Liver (tissue), 9 donors: Measurements from ENCODE around the gene HCK. TPM values are rescaled to one million over a fixed set of nuclear protein-coding genes. Genes with fewer than 3 reads are reported as not detected.

Source experiments
- DNase-seq: peaks from one replicate; pipeline ENCODE4 v3.0.0-alpha.2; 2017; ENCODE audit warnings: low spot score
- H3K27ac ChIP-seq, 2 donors: one replicate each; pipeline ENCODE4 v1.7.0; 2013; ENCODE audit warnings: inconsistent platforms in 2 of 2, low read length in 2 of 2, control low read depth in 1 of 2, low read depth in 1 of 2, mild to moderate bottlenecking in 1 of 2
- H3K27me3 ChIP-seq, 4 donors: one replicate each; pipeline versions ENCODE4 v1.6.1 to v1.7.0; 2013; ENCODE audit warnings: low read length in 3 of 4, inconsistent platforms in 1 of 4, mild to moderate bottlenecking in 1 of 4, moderate library complexity in 1 of 4; ENCODE audit not compliant: control insufficient read depth in 4 of 4, insufficient read depth in 4 of 4
- H3K36me3 ChIP-seq, 4 donors: one replicate each; pipeline versions ENCODE4 v1.6.1 to v1.7.0; 2013; ENCODE audit warnings: low read length in 3 of 4, mild to moderate bottlenecking in 3 of 4, low read depth in 1 of 4, moderate library complexity in 1 of 4; ENCODE audit not compliant: control insufficient read depth in 4 of 4, insufficient read depth in 3 of 4
- H3K4me1 ChIP-seq, 4 donors: one replicate each; pipeline versions ENCODE4 v1.6.1 to v1.7.0; 2013; ENCODE audit warnings: low read length in 3 of 4, mild to moderate bottlenecking in 3 of 4, moderate library complexity in 1 of 4; ENCODE audit not compliant: control insufficient read depth in 4 of 4, insufficient read depth in 4 of 4
- H3K4me3 ChIP-seq, 3 donors: one replicate each; pipeline versions ENCODE4 v1.6.1 to v1.7.0; 2013; ENCODE audit warnings: low read length in 3 of 3, control low read depth in 1 of 3, low read depth in 1 of 3, mild to moderate bottlenecking in 1 of 3
- H3K9ac ChIP-seq, 2 donors: one replicate each; pipeline ENCODE4 v1.7.0; 2013; ENCODE audit warnings: low read length in 2 of 2, mild to moderate bottlenecking in 2 of 2, moderate library complexity in 2 of 2, control low read depth in 1 of 2, low read depth in 1 of 2
- H3K9me3 ChIP-seq, 4 donors: one replicate each; pipeline versions ENCODE4 v1.6.1 to v1.7.0; 2013; ENCODE audit warnings: low read length in 3 of 4; ENCODE audit not compliant: control insufficient read depth in 4 of 4
- EGR1 ChIP-seq, 2 donors: IDR thresholded peaks; 2 replicates each; pipeline ENCODE4 v1.6.1; 2016 to 2018; ENCODE audit warnings: antibody characterized with exemption in 2 of 2, low read depth in 2 of 2
- FOXA1 ChIP-seq: IDR thresholded peaks from 2 replicates; pipeline ENCODE4 v1.6.1; 2016; ENCODE audit warnings: antibody characterized with exemption
- FOXA2 ChIP-seq: IDR thresholded peaks from 2 replicates; pipeline ENCODE4 v1.6.1; 2016; ENCODE audit warnings: antibody characterized with exemption
- GABPA ChIP-seq, 2 donors: IDR thresholded peaks in 1 of 2; conservative IDR thresholded peaks in 1 of 2; 2 replicates each; pipeline ENCODE4 v1.6.1; 2016; ENCODE audit warnings: antibody characterized with exemption in 2 of 2, mild to moderate bottlenecking in 1 of 2, moderate library complexity in 1 of 2
- HNF4A ChIP-seq, 2 donors: conservative IDR thresholded peaks; 2 replicates each; pipeline ENCODE4 v1.6.1; 2016; ENCODE audit warnings: antibody characterized with exemption in 2 of 2, mild to moderate bottlenecking in 2 of 2
- HNF4G ChIP-seq: IDR thresholded peaks from 2 replicates; pipeline ENCODE4 v1.6.1; 2016; ENCODE audit warnings: antibody characterized with exemption
- JUND ChIP-seq, 2 donors: IDR thresholded peaks; 2 replicates each; pipeline ENCODE4 v1.6.1; 2016; ENCODE audit warnings: antibody characterized with exemption in 2 of 2
- NR2F2 ChIP-seq: IDR thresholded peaks from 2 replicates; pipeline ENCODE4 v1.6.1; 2016; ENCODE audit warnings: antibody characterized with exemption
- RAD21 ChIP-seq, 2 donors: IDR thresholded peaks; 2 replicates each; pipeline ENCODE4 v1.6.1; 2016; ENCODE audit warnings: antibody characterized with exemption in 2 of 2, mild to moderate bottlenecking in 2 of 2
- RXRA ChIP-seq, 2 donors: IDR thresholded peaks; 2 replicates each; pipeline ENCODE4 v1.6.1; 2017 to 2018; ENCODE audit warnings: antibody characterized with exemption in 2 of 2, mild to moderate bottlenecking in 1 of 2
- SP1 ChIP-seq: IDR thresholded peaks from 2 replicates; pipeline ENCODE4 v1.6.1; 2018; ENCODE audit warnings: antibody characterized with exemption, mild to moderate bottlenecking
- TAF1 ChIP-seq: conservative IDR thresholded peaks from 2 replicates; pipeline ENCODE4 v1.6.1; 2016; ENCODE audit warnings: antibody characterized with exemption, mild to moderate bottlenecking
- WGBS: extraction: QIAGEN DNeasy Blood & Tissue Kit; methylation state at CpG from one replicate; pipeline ENCODE4 v1.1.7; 2013; 5-methylcytosine and 5-hydroxymethylcytosine counted together
- polyA plus RNA-seq, 2 donors: library from polyadenylated mRNA; stranded (reverse) in 1 of 2; unstranded in 1 of 2; fragments of 200-250 nt in 1 of 2; fragments of >200 nt in 1 of 2; fragmentation: Nextera tagmentation in 1 of 2; extraction: Ambion mirVana in 1 of 2; gene quantifications; one replicate each; pipeline versions ENCODE4 v1.2.1 to v1.2.3, GENCODE V29; 2013 to 2015
- total RNA-seq, 2 donors: library from RNA; depleted of rRNA; stranded (reverse); fragments of >200 nt; gene quantifications; one replicate each; pipeline ENCODE4 v1.2.3, GENCODE V29; 2014
- TF ChIP-seq, protein P1 (sequence below): IDR thresholded peaks from 2 replicates; pipeline ENCODE4 v1.6.1; 2016; ENCODE audit warnings: antibody characterized with exemption, mild to moderate bottlenecking
- TF ChIP-seq, protein P2 (sequence below): IDR thresholded peaks from 2 replicates; pipeline ENCODE4 v1.6.1; 2016; ENCODE audit warnings: antibody characterized with exemption
- TF ChIP-seq, protein P3 (sequence below): fragments of 150-350 bp; IDR thresholded peaks from 2 replicates; pipeline ENCODE4 v1.5.1; 2017; ENCODE audit warnings: improper control_type of control experiment, low read depth, low read length; ENCODE audit not compliant: missing input control
- TF ChIP-seq, protein P4 (sequence below): IDR thresholded peaks from 2 replicates; pipeline ENCODE4 v1.6.1; 2016; ENCODE audit warnings: antibody characterized with exemption
- TF ChIP-seq, protein P5 (sequence below): IDR thresholded peaks from 2 replicates; pipeline ENCODE4 v1.6.1; 2016; ENCODE audit warnings: antibody characterized with exemption
- donor health status: healthy.
- donor health status: healthy.
- donor health status: healthy.
- donor health status: healthy.
- donor health status: healthy.

Gene HCK
- total and polyA plus RNA-seq, 4 donors = 1.8 to 20.6 (median 10.2) TPM

DNA sequence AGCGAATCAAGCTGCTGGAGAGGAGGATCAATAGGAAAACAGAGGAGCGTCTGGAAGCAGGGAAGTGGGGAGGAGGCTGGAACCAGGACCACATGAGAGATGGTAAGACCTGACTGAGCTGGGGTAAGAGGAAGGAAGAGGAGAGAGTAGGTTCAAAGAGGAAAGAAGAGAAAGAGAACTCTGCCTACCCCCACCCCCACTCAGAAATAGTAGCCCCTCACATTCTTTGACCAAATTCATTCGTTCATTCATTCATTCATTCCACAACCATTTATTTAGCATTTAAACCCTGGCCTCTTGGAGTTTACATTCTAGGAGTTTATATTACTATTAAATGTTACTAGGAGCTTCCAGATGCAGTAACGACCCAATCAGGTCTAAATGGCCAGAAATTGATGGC, 15.8 kb upstream of the HCK start:
- Histone ChIP-seq H3K9ac (no peak overlapping the region), H3K9me3 (no peaks in the 10 kb centered on the region), H3K4me1 (peaks cover under 1 to 9% (median 4%) of the 10 kb centered on the region in 4 donors), H3K27me3 (peaks cover 0 to 4% (median 1%) of the 10 kb centered on the region in 4 donors), H3K36me3 (no peaks in the 10 kb centered on the region), H3K4me3 (no peak overlapping the region), H3K27ac (no peak overlapping the region)
- TF ChIP-seq NR2F2 (no peak), FOXA2 (no peak), GABPA (IDR thresholded peaks at IDR 0.05 in 1 of 2, conservative IDR thresholded peaks at IDR 0.05 in 1 of 2) (no peak), HNF4A (conservative IDR thresholded peaks at IDR 0.05) (no peak), JUND (IDR thresholded peaks at IDR 0.05) (no peak), HNF4G (no peak), SP1 (no peak)
- TF ChIP-seq, protein P1, sequence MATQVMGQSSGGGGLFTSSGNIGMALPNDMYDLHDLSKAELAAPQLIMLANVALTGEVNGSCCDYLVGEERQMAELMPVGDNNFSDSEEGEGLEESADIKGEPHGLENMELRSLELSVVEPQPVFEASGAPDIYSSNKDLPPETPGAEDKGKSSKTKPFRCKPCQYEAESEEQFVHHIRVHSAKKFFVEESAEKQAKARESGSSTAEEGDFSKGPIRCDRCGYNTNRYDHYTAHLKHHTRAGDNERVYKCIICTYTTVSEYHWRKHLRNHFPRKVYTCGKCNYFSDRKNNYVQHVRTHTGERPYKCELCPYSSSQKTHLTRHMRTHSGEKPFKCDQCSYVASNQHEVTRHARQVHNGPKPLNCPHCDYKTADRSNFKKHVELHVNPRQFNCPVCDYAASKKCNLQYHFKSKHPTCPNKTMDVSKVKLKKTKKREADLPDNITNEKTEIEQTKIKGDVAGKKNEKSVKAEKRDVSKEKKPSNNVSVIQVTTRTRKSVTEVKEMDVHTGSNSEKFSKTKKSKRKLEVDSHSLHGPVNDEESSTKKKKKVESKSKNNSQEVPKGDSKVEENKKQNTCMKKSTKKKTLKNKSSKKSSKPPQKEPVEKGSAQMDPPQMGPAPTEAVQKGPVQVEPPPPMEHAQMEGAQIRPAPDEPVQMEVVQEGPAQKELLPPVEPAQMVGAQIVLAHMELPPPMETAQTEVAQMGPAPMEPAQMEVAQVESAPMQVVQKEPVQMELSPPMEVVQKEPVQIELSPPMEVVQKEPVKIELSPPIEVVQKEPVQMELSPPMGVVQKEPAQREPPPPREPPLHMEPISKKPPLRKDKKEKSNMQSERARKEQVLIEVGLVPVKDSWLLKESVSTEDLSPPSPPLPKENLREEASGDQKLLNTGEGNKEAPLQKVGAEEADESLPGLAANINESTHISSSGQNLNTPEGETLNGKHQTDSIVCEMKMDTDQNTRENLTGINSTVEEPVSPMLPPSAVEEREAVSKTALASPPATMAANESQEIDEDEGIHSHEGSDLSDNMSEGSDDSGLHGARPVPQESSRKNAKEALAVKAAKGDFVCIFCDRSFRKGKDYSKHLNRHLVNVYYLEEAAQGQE = no peak
- TF ChIP-seq, protein P2, sequence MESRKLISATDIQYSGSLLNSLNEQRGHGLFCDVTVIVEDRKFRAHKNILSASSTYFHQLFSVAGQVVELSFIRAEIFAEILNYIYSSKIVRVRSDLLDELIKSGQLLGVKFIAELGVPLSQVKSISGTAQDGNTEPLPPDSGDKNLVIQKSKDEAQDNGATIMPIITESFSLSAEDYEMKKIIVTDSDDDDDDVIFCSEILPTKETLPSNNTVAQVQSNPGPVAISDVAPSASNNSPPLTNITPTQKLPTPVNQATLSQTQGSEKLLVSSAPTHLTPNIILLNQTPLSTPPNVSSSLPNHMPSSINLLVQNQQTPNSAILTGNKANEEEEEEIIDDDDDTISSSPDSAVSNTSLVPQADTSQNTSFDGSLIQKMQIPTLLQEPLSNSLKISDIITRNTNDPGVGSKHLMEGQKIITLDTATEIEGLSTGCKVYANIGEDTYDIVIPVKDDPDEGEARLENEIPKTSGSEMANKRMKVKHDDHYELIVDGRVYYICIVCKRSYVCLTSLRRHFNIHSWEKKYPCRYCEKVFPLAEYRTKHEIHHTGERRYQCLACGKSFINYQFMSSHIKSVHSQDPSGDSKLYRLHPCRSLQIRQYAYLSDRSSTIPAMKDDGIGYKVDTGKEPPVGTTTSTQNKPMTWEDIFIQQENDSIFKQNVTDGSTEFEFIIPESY = no peak
- WGBS = 42% methylated on average over 4 of the region's 4 CpGs
- DNase-seq = no peak

DNA sequence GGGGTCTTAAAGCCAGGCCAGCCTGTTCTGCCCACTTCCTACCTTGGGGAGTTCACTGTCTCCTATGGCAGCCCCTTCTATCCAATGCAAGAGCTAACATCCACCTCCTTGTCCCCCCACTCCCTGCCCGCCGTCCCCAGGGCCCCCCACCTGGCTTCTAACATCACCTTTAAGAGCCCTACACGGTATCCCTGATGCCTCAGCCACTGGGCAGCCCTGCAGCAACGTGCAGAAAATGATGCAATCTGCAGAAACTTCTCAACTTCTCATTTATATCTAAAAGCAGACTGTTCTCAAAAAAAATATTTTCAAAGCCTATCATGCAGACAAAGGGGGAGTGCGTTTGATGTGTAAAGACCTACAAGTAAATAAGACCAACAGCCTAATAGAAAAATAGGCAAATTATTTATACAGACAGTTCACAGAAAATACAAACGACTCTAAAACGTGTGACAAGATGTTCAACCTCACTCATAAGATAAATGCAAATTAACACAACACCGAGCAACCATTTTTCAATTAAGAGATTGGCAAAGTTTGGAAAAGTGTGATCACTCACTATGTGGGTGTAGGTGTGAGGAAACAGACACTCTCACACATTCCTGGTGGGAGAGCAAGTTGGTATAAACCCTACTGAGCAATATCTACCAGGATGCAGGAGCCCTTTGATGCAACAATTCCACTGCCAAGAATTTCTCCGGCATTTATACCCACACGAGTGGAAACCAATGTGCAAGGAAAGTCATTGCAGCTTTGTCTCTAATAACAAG, 15.1 kb upstream of the HCK start:
- no peaks in the 10 kb centered on the region for H3K9me3 ChIP-seq
- no peak overlapping the region for H3K9ac ChIP-seq
- WGBS = 54% methylated on average over 10 of the region's 10 CpGs
- peaks cover 0 to 2% (median under 1%) of the 10 kb centered on the region in 4 donors for H3K4me1 ChIP-seq
- H3K27me3 ChIP-seq = peaks cover 0 to 4% (median 1%) of the 10 kb centered on the region in 4 donors
- no peak overlapping the region for H3K4me3 ChIP-seq
- no peak for DNase-seq
- H3K27ac ChIP-seq = no peak overlapping the region
- no peaks in the 10 kb centered on the region for H3K36me3 ChIP-seq
- no peak for TF ChIP-seq RAD21 (IDR thresholded peaks at IDR 0.05)
- no peak for TF ChIP-seq HNF4G
- TF ChIP-seq JUND (IDR thresholded peaks at IDR 0.05) = no peak
- TF ChIP-seq EGR1 (IDR thresholded peaks at IDR 0.05; ENCODE audit: low read depth in 2 of 2) = no peak
- TF ChIP-seq GABPA (IDR thresholded peaks at IDR 0.05 in 1 of 2, conservative IDR thresholded peaks at IDR 0.05 in 1 of 2) = no peak
- TF ChIP-seq, protein P3, sequence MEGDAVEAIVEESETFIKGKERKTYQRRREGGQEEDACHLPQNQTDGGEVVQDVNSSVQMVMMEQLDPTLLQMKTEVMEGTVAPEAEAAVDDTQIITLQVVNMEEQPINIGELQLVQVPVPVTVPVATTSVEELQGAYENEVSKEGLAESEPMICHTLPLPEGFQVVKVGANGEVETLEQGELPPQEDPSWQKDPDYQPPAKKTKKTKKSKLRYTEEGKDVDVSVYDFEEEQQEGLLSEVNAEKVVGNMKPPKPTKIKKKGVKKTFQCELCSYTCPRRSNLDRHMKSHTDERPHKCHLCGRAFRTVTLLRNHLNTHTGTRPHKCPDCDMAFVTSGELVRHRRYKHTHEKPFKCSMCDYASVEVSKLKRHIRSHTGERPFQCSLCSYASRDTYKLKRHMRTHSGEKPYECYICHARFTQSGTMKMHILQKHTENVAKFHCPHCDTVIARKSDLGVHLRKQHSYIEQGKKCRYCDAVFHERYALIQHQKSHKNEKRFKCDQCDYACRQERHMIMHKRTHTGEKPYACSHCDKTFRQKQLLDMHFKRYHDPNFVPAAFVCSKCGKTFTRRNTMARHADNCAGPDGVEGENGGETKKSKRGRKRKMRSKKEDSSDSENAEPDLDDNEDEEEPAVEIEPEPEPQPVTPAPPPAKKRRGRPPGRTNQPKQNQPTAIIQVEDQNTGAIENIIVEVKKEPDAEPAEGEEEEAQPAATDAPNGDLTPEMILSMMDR = no peak
- TF ChIP-seq, protein P2 = no peak
- TF ChIP-seq HNF4A (conservative IDR thresholded peaks at IDR 0.05) = no peak
- TF ChIP-seq, protein P4, sequence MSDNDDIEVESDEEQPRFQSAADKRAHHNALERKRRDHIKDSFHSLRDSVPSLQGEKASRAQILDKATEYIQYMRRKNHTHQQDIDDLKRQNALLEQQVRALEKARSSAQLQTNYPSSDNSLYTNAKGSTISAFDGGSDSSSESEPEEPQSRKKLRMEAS = no peak
- no peak for TF ChIP-seq NR2F2
- TF ChIP-seq, protein P1 = no peak
- no peak for TF ChIP-seq FOXA1
- no peak for TF ChIP-seq FOXA2
- TF ChIP-seq, protein P5, sequence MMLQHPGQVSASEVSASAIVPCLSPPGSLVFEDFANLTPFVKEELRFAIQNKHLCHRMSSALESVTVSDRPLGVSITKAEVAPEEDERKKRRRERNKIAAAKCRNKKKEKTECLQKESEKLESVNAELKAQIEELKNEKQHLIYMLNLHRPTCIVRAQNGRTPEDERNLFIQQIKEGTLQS = no peak
- no peak for TF ChIP-seq TAF1
- TF ChIP-seq RXRA (IDR thresholded peaks at IDR 0.05) = no peak
- TF ChIP-seq SP1 = no peak
